Measurements from ENCODE around the gene DNAJC30.
"Not testable (repeated sequence)": the region's sequence is repeated elsewhere in the genome, so short reads cannot be mapped to it uniquely, and the experiment has no call there.

DNAJC30 gene

DNA sequence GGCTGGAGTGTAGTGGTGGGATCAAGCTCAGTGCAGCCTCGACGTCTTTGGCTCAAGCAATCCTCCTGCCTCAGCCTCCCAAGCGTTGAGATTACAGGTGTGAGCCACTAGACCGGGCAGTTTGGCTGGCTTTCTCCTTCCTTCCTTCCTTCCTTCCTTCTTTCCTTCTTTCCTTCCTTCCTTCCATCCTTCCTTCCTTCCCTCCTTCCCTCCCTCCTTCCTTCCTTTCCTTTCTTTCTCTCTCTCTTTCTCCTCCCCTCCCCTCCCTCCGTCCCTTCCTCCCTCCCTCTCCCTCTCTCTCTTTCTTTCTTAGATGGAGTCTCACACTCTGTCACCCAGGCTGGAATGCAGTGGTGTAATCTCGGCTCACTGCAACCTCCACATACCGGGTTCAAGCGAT lies 23.3 kb downstream of the DNAJC30 start:
- no peak for DNase-seq (ENCODE audit: low read depth)
- TF ChIP-seq, protein P1, sequence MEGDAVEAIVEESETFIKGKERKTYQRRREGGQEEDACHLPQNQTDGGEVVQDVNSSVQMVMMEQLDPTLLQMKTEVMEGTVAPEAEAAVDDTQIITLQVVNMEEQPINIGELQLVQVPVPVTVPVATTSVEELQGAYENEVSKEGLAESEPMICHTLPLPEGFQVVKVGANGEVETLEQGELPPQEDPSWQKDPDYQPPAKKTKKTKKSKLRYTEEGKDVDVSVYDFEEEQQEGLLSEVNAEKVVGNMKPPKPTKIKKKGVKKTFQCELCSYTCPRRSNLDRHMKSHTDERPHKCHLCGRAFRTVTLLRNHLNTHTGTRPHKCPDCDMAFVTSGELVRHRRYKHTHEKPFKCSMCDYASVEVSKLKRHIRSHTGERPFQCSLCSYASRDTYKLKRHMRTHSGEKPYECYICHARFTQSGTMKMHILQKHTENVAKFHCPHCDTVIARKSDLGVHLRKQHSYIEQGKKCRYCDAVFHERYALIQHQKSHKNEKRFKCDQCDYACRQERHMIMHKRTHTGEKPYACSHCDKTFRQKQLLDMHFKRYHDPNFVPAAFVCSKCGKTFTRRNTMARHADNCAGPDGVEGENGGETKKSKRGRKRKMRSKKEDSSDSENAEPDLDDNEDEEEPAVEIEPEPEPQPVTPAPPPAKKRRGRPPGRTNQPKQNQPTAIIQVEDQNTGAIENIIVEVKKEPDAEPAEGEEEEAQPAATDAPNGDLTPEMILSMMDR (IDR thresholded peaks at IDR 0.05; ENCODE audit: low read length, missing control alignments) = no peak

GRCh38 chr7:73655309-73655708 lies 27.9 kb downstream of the DNAJC30 start:
- H3K4me3 ChIP-seq (replicated peaks; ENCODE audit: low read depth, low read length); DNase-seq (ENCODE audit: low read depth): not testable (repeated sequence)

More for the DNA sequence above, 23.3 kb downstream of the DNAJC30 start:
- no peak overlapping the region for H3K4me3 ChIP-seq (replicated peaks; ENCODE audit: low read depth, low read length)

DNA sequence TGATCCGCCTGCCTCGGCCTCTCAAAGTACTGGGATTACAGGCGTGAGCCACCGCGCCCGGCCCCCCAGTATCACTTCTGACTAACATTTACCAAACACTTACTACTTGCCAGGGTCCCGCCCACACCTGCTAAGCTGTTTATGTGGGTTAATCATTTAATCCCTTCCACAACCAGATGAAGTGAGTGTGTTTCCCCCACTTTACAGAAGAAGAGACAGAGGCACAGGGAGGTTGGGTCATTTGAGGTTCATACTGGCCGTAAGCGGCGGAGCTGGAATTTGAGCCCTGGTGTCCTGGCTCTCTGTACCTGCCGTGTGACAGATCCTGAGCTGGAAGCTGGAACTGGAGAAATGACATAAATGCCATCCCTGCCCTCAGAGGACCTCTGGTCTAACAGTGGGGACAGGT lies 30.7 kb downstream of the DNAJC30 start:
- no peak for DNase-seq (ENCODE audit: low read depth)
- TF ChIP-seq, protein P1 (IDR thresholded peaks at IDR 0.05; ENCODE audit: low read length, missing control alignments) = no peak
- H3K4me3 ChIP-seq (replicated peaks; ENCODE audit: low read depth, low read length) = no peak overlapping the region

GRCh38 chr7:73650524-73650923 lies 32.7 kb downstream of the DNAJC30 start:
- TF ChIP-seq, protein P1 (IDR thresholded peaks at IDR 0.05; ENCODE audit: low read length, missing control alignments) = no peak
- DNase-seq (ENCODE audit: low read depth) = no peak

GRCh38 chr7:73649576-73649975 lies 33.7 kb downstream of the DNAJC30 start:
- no peak for DNase-seq (ENCODE audit: low read depth)
- no peak overlapping the region for H3K4me3 ChIP-seq (replicated peaks; ENCODE audit: low read depth, low read length)
- TF ChIP-seq, protein P1 (IDR thresholded peaks at IDR 0.05; ENCODE audit: low read length, missing control alignments) = no peak

More at GRCh38 chr7:73650524-73650923, 32.7 kb downstream of the DNAJC30 start:
- no peak overlapping the region for H3K4me3 ChIP-seq (replicated peaks; ENCODE audit: low read depth, low read length)

GRCh38 chr7:73648593-73649332 lies 34.5 kb downstream of the DNAJC30 start:
- DNase-seq (ENCODE audit: low read depth) = no peak
- H3K4me3 ChIP-seq (replicated peaks; ENCODE audit: low read depth, low read length) = no peak overlapping the region
- TF ChIP-seq, protein P1 (IDR thresholded peaks at IDR 0.05; ENCODE audit: low read length, missing control alignments) = no peak

GRCh38 chr7:73647725-73648592 lies 35.3 kb downstream of the DNAJC30 start:
- TF ChIP-seq, protein P1 (IDR thresholded peaks at IDR 0.05; ENCODE audit: low read length, missing control alignments) = no peak
- no peak for DNase-seq (ENCODE audit: low read depth)
- H3K4me3 ChIP-seq (replicated peaks; ENCODE audit: low read depth, low read length) = peak overlapping the region; percentile 17

Data from fibroblast of pulmonary artery (primary cell).